WERI-Rb-1 (cell line): Measurements from ENCODE around the gene PITPNC1.

ENCODE experiments used
- DNase-seq: peaks from one replicate; pipeline ENCODE4 v3.0.0-alpha.2; 2020
- H3K27ac ChIP-seq: fragments of 250-450 bp; sonication (Bioruptor Pico); 2 replicates; pipeline ENCODE4 v1.5.1; 2020; ENCODE audit warnings: mild to moderate bottlenecking, moderate library complexity
- H3K27me3 ChIP-seq: fragments of 250-450 bp; sonication (Bioruptor Pico); 2 replicates; pipeline ENCODE4 v1.5.1; 2021; ENCODE audit warnings: mild to moderate bottlenecking, low read depth, moderate library complexity; ENCODE audit not compliant: insufficient read depth, severe bottlenecking
- H3K36me3 ChIP-seq: fragments of 250-450 bp; sonication (Bioruptor Pico); 2 replicates; pipeline ENCODE4 v1.5.1; 2020; ENCODE audit warnings: mild to moderate bottlenecking, moderate library complexity
- H3K4me3 ChIP-seq: 2 replicates; pipeline ENCODE4 v1.5.1; 2011; ENCODE audit warnings: low read depth, mild to moderate bottlenecking, control low read depth, low read length
- H3K9me3 ChIP-seq: fragments of 250-450 bp; sonication (Bioruptor Pico); 2 replicates; pipeline ENCODE4 v1.5.1; 2021; ENCODE audit warnings: mild to moderate bottlenecking, moderate library complexity; ENCODE audit not compliant: severe bottlenecking
- CTCF ChIP-seq: IDR thresholded peaks from 2 replicates; pipeline ENCODE4 v1.5.1; 2011; ENCODE audit warnings: low read depth, mild to moderate bottlenecking, control low read depth, inconsistent platforms, low read length

PITPNC1 gene

GRCh38 chr17:67441052-67441895 is 64.2 kb downstream of the PITPNC1 start:
- Histone ChIP-seq H3K36me3 (no peaks in the 10 kb centered on the region), H3K27ac (peak overlapping the region; percentile 27; the same call in 1 of the 2 replicates), H3K9me3 (no peaks in the 10 kb centered on the region), H3K27me3 (no peaks in the 10 kb centered on the region), H3K4me3 (peak overlapping the region; percentile 51)
- DNase-seq: peak; percentile 38
- TF ChIP-seq CTCF: no peak

- no peak for TF ChIP-seq CTCF
- Histone ChIP-seq H3K36me3 (no peaks in the 10 kb centered on the region), H3K9me3 (no peaks in the 10 kb centered on the region), H3K27me3 (no peaks in the 10 kb centered on the region), H3K27ac (no peak overlapping the region; the same call in 1 of the 2 replicates), H3K4me3 (peak overlapping the region; percentile 51)
- DNase-seq: no peak
These were observed 64.8 kb downstream of the PITPNC1 start for GRCh38 chr17:67441896-67442219.

GRCh38 chr17:67442787-67443624 is 65.9 kb downstream of the PITPNC1 start:
- no peaks in the 10 kb centered on the region for H3K9me3 ChIP-seq
- no peak for TF ChIP-seq CTCF
- no peaks in the 10 kb centered on the region for H3K36me3 ChIP-seq
- H3K27me3 ChIP-seq: no peaks in the 10 kb centered on the region
- peak; percentile 33 for DNase-seq
- peak overlapping the region; percentile 14; the same call in 1 of the 2 replicates for H3K27ac ChIP-seq
- no peak overlapping the region for H3K4me3 ChIP-seq

- TF ChIP-seq CTCF: no peak
- Histone ChIP-seq H3K9me3 (no peaks in the 10 kb centered on the region), H3K27ac (no peak overlapping the region), H3K4me3 (no peak overlapping the region), H3K27me3 (no peaks in the 10 kb centered on the region), H3K36me3 (no peaks in the 10 kb centered on the region)
- DNase-seq: no peak
These were observed 67.0 kb downstream of the PITPNC1 start for GRCh38 chr17:67443931-67444595.

- DNase-seq: no peak
- no peak for TF ChIP-seq CTCF
- Histone ChIP-seq H3K4me3 (no peak overlapping the region), H3K27me3 (no peaks in the 10 kb centered on the region), H3K9me3 (no peaks in the 10 kb centered on the region), H3K27ac (no peak overlapping the region), H3K36me3 (no peaks in the 10 kb centered on the region)
These were observed 71.4 kb downstream of the PITPNC1 start for GRCh38 chr17:67448449-67448848.
